Activated naive CD4-positive, alpha-beta T cell treated with anti-CD3 and anti-CD28 coated beads, Interleukin-2, amount 50 U/mL, for 24 hours (primary cell): ENCODE measurements around the gene HTR3B.
"Not testable (repeated sequence)": the region's sequence is repeated elsewhere in the genome, so short reads cannot be mapped to it uniquely, and the experiment has no call there.

Experiments
- H3K27ac Mint-ChIP-seq: one replicate; pipeline ENCODE4 v1.8.0; 2021; ENCODE audit warnings: mild to moderate bottlenecking, mixed read lengths
- H3K27me3 Mint-ChIP-seq: one replicate; pipeline ENCODE4 v1.8.0; 2021; ENCODE audit warnings: mixed read lengths
- H3K36me3 Mint-ChIP-seq: one replicate; pipeline ENCODE4 v1.8.0; 2021; ENCODE audit warnings: mixed read lengths
- H3K4me1 Mint-ChIP-seq: one replicate; pipeline ENCODE4 v1.8.0; 2021; ENCODE audit warnings: mixed read lengths
- H3K4me3 Mint-ChIP-seq: one replicate; pipeline ENCODE4 v1.8.0; 2021; ENCODE audit warnings: mild to moderate bottlenecking, mixed read lengths
- H3K9me3 Mint-ChIP-seq: one replicate; pipeline ENCODE4 v1.8.0; 2021; ENCODE audit warnings: mixed read lengths

Gene HTR3B

DNA sequence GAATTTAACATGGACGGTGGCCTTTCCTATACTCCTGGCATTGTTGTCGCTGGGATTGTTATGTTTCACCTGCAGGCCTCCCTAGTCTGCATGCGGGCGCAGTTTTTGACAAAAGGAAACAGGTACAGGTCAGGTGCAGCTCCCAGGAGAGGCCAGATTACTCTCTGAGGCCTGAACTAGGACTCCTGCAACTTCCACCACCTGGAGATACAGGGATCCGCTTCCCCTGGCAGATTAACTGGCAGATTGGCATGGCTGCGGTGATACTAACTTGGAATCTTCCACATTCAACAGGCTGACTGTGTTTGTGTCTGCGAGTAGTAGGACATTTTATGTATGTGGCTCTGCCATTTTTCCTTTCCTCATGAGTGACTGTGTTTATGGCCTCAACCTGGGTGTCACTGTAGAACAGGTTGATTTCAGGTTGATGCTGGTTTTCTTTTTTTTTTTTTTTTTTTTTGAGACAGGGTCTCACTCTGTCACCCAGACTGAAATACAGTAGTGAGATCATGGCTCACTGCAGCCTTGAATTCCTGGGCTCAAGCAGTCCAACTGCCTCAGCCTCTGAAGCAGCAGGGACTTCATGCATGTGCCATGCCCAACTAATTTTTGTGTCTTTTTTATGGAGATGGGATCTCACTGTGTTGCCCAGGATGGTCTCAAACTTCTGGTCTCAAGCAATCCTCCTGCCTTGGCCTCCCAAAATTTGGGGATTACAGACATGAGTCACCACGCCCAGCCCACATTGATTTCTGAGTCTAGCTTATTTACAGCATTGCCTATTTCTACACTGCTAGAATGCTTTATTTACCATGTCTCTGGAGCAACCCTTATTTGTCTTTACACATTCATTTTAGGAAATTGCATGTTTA is 27.6 kb upstream of the HTR3B start:
- peak overlapping the region; percentile 51 for H3K4me3 Mint-ChIP-seq
- H3K36me3 Mint-ChIP-seq: no peaks in the 10 kb centered on the region
- peak overlapping the region; percentile 41 for H3K27ac Mint-ChIP-seq
- no peaks in the 10 kb centered on the region for H3K27me3 Mint-ChIP-seq
- peaks cover 45% of the 10 kb centered on the region for H3K4me1 Mint-ChIP-seq
- no peaks in the 10 kb centered on the region for H3K9me3 Mint-ChIP-seq

DNA sequence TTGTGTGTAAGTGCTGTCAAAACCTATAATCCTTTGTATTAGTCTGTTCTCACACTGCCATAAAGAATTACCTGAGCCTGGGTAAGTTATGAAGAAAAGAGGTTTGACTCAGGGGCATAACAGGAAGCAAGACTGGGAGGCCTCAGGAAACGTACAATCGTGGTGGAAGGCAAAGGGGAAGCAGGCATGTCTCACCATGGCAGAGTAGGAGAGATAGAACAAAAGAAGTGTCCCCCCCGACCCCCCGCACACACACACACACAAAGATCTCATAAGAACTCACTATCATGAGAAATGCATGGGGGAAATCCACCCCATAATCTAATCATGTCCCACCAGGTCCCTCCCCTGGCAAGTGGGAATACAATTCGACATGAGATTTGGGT is 26.9 kb upstream of the HTR3B start:
- no peaks in the 10 kb centered on the region for H3K36me3 Mint-ChIP-seq
- H3K4me1 Mint-ChIP-seq: peaks cover 39% of the 10 kb centered on the region
- H3K27me3 Mint-ChIP-seq: no peaks in the 10 kb centered on the region
- H3K4me3 Mint-ChIP-seq: peak overlapping the region; percentile 33
- H3K9me3 Mint-ChIP-seq: no peaks in the 10 kb centered on the region
- peak overlapping the region; percentile 17 for H3K27ac Mint-ChIP-seq

DNA sequence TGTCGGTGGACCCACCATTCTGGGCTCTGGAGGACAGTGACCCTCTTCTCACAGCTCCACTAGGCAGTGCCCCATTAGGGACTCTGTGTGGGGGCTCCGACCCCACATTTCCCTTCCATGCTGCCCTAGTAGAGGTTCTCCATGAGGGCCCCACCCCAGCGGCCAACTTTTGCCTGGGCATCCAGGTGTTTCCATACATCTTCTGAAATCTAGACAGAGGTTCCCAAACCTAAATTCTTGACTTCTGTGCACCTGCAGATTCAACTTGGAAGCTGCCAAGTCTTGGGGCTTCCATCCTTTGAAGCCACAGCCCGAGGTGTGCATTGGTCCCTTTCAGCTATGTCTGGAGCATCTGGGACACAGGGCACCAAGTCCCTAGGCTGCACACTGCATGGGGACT is 25.1 kb upstream of the HTR3B start:
- not testable (repeated sequence) for H3K27ac Mint-ChIP-seq, H3K9me3 Mint-ChIP-seq, H3K4me3 Mint-ChIP-seq, H3K27me3 Mint-ChIP-seq, H3K36me3 Mint-ChIP-seq
- H3K4me1 Mint-ChIP-seq: peaks cover 26% of the 10 kb centered on the region

DNA sequence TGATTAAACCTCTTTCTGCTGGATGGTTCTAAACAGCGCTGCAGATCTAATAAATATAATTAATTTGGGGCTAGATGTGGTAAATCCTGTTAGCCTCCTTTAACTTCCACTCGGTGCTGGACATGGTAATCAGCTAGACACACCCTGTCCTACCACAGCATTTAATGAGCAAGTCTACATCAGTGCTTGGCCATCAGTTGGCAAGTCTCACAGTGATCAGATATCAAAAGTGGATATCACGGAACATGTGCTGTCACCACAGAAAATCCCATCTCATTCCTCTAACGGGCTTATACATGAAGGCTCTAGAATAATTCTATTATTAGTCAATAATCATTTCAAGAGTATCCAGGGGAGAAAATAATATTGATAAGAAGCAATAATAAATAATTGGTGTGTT is 23.6 kb upstream of the HTR3B start:
- no peaks in the 10 kb centered on the region for H3K9me3 Mint-ChIP-seq
- no peak overlapping the region for H3K4me3 Mint-ChIP-seq
- no peaks in the 10 kb centered on the region for H3K27me3 Mint-ChIP-seq
- no peaks in the 10 kb centered on the region for H3K36me3 Mint-ChIP-seq
- H3K27ac Mint-ChIP-seq: no peak overlapping the region
- peaks cover 18% of the 10 kb centered on the region for H3K4me1 Mint-ChIP-seq

DNA sequence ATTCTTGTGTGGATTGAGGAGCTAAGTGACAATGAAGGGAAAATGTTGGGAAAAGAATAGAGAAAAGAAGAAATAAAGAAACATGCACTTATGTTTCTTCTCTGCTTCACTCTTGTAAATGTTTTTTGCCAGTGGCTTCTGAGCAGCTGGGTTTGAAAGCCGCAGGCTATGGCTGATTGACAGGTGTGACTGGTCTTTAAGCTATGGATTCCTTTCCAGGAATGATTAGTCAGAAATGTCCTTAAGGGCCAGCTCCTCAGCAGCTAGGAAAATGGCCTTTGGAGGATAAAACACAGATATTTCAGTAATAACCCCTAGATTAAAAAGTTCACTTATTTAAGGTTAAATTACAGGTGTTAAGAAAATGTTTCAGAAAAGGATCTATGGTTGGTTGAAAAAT is 22.7 kb upstream of the HTR3B start:
- H3K4me1 Mint-ChIP-seq: peaks cover 9% of the 10 kb centered on the region
- H3K36me3 Mint-ChIP-seq: no peaks in the 10 kb centered on the region
- H3K27ac Mint-ChIP-seq: no peak overlapping the region
- no peaks in the 10 kb centered on the region for H3K9me3 Mint-ChIP-seq
- no peaks in the 10 kb centered on the region for H3K27me3 Mint-ChIP-seq
- no peak overlapping the region for H3K4me3 Mint-ChIP-seq

DNA sequence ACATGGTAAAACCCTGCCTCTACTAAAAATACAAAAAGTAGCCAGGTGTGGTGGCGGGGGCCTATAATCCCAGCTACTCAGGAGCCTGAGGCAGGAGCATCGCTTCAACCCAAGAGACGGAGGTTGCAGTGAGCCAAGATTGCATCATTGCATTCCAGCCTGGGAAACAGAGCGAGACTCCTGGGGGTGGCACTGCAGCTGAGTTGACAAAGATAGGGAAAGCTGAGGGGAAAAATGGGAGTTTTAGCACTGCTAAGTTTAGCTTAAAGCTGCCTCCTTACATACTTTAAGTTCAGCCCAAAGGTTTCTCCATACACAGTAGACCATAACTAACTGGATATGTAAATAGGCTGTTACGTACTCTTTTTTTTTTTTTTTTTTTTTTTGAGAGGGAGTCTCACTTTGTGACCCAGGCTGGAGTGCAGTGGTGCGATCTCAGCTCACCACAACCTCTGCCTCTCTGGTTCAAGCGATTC is 20.2 kb upstream of the HTR3B start:
- Mint-ChIP-seq H3K4me3 (no peak overlapping the region), H3K27ac (no peak overlapping the region), H3K9me3 (no peaks in the 10 kb centered on the region), H3K27me3 (no peaks in the 10 kb centered on the region), H3K36me3 (no peaks in the 10 kb centered on the region), H3K4me1 (no peaks in the 10 kb centered on the region)

DNA sequence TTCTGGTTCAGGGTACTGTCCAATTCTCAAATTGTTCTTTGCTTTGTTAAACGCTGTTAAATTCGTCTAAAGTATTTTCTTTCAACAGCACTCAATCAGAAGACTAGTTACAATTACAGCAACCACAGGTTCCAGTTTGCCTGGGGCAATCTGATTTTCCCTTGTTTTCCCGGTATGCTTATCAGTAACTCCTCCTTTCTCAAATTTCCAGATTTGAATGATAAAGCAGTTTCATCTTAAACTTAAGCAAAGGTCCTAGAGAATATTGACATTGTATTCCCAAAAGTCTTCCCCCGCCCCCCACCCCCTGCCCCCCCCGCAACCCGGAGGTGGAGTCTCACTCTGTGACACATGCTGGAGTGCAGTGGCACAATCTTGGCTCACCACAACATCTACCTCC is 18.7 kb upstream of the HTR3B start:
- Mint-ChIP-seq H3K36me3 (no peaks in the 10 kb centered on the region), H3K4me3 (no peak overlapping the region), H3K9me3 (no peaks in the 10 kb centered on the region), H3K27me3 (no peaks in the 10 kb centered on the region), H3K4me1 (no peaks in the 10 kb centered on the region), H3K27ac (no peak overlapping the region)

DNA sequence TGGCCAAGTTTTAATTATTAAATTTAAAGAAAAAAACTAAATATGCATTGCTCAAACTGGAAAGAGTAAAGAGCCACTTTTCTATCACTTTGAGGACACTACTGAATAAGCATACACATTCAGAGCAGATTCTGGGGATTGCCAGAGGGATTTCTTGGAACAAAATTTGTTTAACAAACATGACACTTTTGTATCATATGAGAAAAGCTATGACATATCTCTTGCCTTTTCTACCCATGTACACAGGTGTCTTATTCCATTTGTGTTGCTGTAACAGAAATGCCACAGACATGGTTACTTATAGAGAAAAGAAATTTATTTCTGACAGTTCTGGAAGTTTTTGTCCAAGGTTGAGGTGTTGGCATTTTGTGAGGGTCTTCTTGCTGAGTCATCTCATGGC is 15.7 kb upstream of the HTR3B start:
- Mint-ChIP-seq H3K4me3 (no peak overlapping the region), H3K27ac (no peak overlapping the region), H3K4me1 (no peaks in the 10 kb centered on the region), H3K27me3 (no peaks in the 10 kb centered on the region), H3K9me3 (no peaks in the 10 kb centered on the region), H3K36me3 (no peaks in the 10 kb centered on the region)

DNA sequence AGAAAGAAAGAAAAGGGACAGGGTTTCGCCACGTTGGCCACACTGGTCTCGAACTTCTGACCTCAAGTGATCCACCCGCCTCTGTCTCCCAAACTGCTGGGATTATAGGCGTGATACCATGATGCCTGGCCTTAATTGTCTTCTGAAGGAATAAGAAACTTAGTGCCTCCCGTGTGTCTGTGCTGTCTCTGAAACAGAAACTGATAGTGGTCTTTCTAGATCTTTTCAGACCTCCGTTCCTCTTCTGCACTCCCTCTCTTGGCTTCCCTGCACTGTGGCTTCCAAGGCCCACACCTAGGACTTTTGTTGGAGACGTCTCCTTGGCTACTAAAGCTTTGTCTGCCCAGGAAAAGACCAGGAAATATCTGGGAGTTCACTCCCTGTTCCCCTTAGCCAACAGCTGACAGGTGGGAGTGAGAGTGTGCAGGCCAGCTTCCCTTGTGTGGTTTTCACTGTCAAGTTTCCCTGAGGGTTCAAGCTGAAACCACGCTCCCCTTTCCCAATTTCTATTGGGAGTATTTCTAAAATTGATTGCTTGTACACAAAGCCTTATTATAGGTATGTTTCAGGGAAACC is 10.1 kb upstream of the HTR3B start:
- H3K27me3 Mint-ChIP-seq: no peaks in the 10 kb centered on the region
- H3K4me3 Mint-ChIP-seq: no peak overlapping the region
- no peak overlapping the region for H3K27ac Mint-ChIP-seq
- no peaks in the 10 kb centered on the region for H3K36me3 Mint-ChIP-seq
- no peaks in the 10 kb centered on the region for H3K4me1 Mint-ChIP-seq
- H3K9me3 Mint-ChIP-seq: no peaks in the 10 kb centered on the region

DNA sequence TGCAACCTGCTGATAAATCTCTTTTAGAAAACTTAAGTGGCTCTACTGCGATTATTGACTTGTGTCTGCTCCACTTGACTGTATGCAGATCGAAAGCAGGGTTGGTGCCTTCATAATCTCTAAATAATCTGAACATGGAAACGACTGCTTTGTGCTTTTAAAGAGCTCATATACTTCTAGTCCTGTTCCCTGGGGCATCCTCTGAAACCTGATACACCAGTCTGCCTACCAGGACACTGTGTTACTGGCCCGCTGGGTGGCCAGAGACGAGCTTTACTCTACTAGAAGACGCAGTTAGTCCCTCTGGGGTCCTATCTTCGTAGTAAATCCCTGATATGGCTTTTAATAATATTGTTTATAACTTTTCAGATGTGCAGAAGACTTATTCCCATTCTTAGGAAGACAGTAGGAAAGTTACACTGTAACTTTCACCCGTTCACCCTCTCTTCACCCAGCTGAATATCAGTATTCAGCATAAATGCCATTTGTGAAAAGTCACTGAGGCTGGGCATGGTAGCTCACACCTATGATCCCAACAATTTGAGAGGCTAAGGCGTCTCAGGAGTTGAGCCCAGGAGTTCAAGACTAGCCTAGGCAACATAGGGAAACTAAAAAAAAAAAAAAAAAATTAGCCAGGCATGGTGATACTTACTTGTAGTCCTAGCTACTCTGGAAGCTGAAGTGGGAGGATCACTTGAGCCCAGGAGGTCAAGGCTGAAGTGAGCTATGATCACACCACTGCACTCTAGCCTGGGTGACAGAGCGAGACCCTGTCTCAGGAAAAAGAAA is 9.0 kb upstream of the HTR3B start:
- Mint-ChIP-seq H3K27ac (no peak overlapping the region), H3K4me3 (no peak overlapping the region), H3K4me1 (no peaks in the 10 kb centered on the region), H3K9me3 (no peaks in the 10 kb centered on the region), H3K27me3 (no peaks in the 10 kb centered on the region), H3K36me3 (no peaks in the 10 kb centered on the region)

DNA sequence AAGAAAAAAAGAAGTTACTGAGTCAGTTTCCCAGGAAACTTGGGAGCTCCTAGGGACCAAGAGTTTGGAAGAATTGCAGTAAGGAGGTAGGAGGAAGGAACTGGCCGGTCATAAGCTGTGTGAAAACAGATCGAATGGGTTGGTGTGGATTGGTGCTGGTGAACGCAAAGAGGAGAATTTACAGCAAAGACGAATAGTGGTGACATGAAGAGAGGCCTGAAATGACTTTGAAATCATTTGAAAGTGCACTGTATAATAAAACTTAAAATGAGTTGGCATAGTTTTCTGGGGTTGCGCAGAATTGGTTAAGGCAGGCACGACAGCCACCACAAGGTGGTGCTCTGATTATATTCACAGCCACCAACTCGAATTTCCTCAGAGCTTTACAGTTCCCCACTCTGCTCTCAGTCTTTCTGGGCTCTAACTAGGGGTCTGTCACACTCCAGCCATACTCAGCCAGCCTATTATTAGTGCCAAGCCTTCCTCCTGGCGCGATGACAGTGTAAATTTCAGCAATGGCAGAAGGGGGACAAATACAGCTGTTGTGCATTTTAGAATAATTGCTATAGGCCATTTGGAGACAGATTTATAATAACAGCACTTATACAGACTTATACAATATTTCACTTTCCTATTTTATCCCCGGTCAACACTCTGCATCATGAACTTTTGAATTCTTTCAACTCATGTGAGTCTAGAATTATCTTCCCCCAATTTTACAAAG is 8.3 kb upstream of the HTR3B start:
- H3K4me3 Mint-ChIP-seq: no peak overlapping the region
- no peaks in the 10 kb centered on the region for H3K9me3 Mint-ChIP-seq
- no peaks in the 10 kb centered on the region for H3K36me3 Mint-ChIP-seq
- no peaks in the 10 kb centered on the region for H3K27me3 Mint-ChIP-seq
- no peak overlapping the region for H3K27ac Mint-ChIP-seq
- H3K4me1 Mint-ChIP-seq: no peaks in the 10 kb centered on the region

DNA sequence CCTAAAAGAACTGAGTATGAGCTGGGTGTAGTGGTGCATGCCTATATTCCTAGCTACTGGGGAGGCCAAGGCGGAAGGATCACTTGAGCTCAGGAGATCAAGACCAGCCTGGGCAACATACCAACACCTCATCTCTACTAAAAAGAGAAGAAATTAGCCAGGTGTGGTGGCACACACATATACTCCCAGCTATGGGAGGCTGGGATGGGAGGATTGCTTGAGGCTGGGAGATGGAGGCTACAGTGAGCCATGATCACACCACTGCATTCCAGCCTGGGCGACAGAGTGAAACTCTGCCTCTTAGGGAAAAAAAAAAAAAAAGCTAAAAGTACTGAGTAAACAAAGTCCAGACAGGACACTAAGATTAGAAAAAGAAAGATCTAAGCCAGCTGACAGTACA is 3.5 kb upstream of the HTR3B start:
- Mint-ChIP-seq H3K27ac (no peak overlapping the region), H3K4me1 (no peaks in the 10 kb centered on the region), H3K4me3 (no peak overlapping the region), H3K36me3 (no peaks in the 10 kb centered on the region), H3K27me3 (no peaks in the 10 kb centered on the region), H3K9me3 (no peaks in the 10 kb centered on the region)

DNA sequence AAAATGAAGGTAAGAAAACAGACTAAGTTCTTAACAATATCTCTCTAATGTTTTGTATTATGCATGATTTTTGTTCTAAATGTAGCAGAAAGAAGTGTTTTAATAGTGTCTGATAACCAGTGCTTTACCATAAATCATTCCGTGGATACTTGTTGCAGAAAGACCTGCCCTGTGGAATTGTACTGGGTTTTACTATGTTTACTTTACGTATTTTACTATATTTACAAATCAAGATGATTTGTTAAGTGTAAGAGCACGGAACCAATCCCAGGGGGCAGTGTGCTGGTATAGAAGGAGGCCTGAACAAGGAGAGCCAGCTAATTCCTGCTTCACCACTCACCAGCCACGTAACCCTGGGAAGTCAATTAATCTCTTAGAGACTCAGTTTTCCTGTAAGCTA is 1.4 kb downstream of the HTR3B start:
- Mint-ChIP-seq H3K27me3 (peaks cover 4% of the 10 kb centered on the region), H3K4me1 (no peaks in the 10 kb centered on the region), H3K4me3 (no peak overlapping the region), H3K27ac (no peak overlapping the region), H3K9me3 (no peaks in the 10 kb centered on the region), H3K36me3 (no peaks in the 10 kb centered on the region)

DNA sequence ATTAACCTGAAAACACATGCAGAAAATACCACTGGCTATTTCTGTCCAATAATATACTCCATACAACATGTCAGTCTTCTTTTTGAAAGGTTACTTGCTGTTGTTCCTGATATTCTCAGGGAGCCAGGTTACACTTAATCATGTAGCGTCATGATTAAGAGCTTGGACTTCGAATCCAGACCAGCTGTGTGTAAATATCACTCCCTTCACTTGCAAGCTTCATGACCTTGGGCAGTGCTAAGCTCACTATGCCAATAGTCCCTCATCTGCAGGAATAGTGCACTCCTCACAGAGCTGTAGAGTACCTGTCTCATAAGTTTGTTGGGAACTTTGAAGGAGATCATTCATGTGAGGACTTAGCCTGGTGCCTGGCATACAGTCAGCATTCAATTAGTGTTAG is 1.9 kb downstream of the HTR3B start:
- Mint-ChIP-seq H3K4me1 (no peaks in the 10 kb centered on the region), H3K4me3 (no peak overlapping the region), H3K27me3 (peaks cover 4% of the 10 kb centered on the region), H3K9me3 (no peaks in the 10 kb centered on the region), H3K27ac (no peak overlapping the region), H3K36me3 (no peaks in the 10 kb centered on the region)

DNA sequence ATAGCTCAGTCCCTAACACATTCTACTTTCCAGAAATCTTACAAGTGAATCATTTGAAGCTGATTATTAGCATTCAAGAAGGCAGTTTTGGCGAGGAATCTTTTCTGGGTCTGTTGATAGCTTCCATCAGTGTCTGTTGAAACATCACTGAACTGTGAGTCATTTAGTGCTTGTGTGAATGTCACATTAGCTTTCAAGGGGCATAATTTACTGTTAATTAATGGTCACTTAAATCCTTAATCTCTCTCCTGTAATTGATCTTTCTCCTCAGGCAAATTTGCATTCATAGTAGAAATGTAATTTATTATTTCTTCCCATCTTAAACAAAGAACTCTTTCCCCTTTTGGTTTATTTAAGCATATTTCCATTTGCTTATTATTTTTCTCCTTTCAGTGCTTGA is 2.6 kb downstream of the HTR3B start:
- no peaks in the 10 kb centered on the region for H3K4me1 Mint-ChIP-seq
- no peak overlapping the region for H3K27ac Mint-ChIP-seq
- peaks cover 7% of the 10 kb centered on the region for H3K27me3 Mint-ChIP-seq
- no peak overlapping the region for H3K4me3 Mint-ChIP-seq
- H3K9me3 Mint-ChIP-seq: no peaks in the 10 kb centered on the region
- no peaks in the 10 kb centered on the region for H3K36me3 Mint-ChIP-seq
